HepG2 (cell line): ENCODE data around the gene MB21D2.

Experiments used
- CEBPB ChIP-seq: IDR thresholded peaks from 2 replicates; pipeline ENCODE4 v1.6.1; 2011; ENCODE audit warnings: low read depth, low read length, improper control_type of control experiment, borderline replicate concordance
- CREM ChIP-seq, 2 experiments: sonication (generic) in 1 of 2; formaldehyde crosslinking in 1 of 2; IDR thresholded peaks; 2 replicates each; pipeline versions ENCODE4 v1.4.0 to v1.6.1; 2016 to 2020; ENCODE audit warnings: antibody characterized with exemption in 1 of 2, mild to moderate bottlenecking in 1 of 2, missing genetic modification reagents in 1 of 2
- HNRNPH1 ChIP-seq: fragments of 200-400 bp; formaldehyde crosslinking; optimal IDR thresholded peaks from 2 replicates; pipeline ENCODE3; 2017; ENCODE audit warnings: mild to moderate bottlenecking, low read depth, low read length
- HNRNPK ChIP-seq: fragments of 200-400 bp; formaldehyde crosslinking; IDR thresholded peaks from 2 replicates; pipeline ENCODE4 v1.6.1; 2018; ENCODE audit warnings: low read length, low read depth, moderate library complexity, mild to moderate bottlenecking; ENCODE audit not compliant: poor library complexity, severe bottlenecking
- MXI1 ChIP-seq: IDR thresholded peaks from 3 replicates; pipeline ENCODE4 v1.6.1; 2012; ENCODE audit warnings: low read depth, low read length, inconsistent platforms, borderline replicate concordance
- ZNF207 ChIP-seq: fragments of 450-650 bp; IDR thresholded peaks from 2 replicates; pipeline ENCODE4 v1.6.1; 2016; ENCODE audit warnings: antibody characterized with exemption, borderline replicate concordance
- ZNF547 ChIP-seq: sonication (generic); formaldehyde crosslinking; IDR thresholded peaks from 2 replicates; pipeline ENCODE4 v1.5.1; 2020; ENCODE audit warnings: mild to moderate bottlenecking, missing genetic modification reagents
- TF ChIP-seq, protein P1 (sequence below): sonication (generic); formaldehyde crosslinking; IDR thresholded peaks from 2 replicates; pipeline ENCODE4 v1.4.0; 2020; ENCODE audit warnings: mild to moderate bottlenecking, missing genetic modification reagents
- TF ChIP-seq, protein P2 (sequence below): IDR thresholded peaks from 2 replicates; pipeline ENCODE4 v1.6.1; 2016; ENCODE audit warnings: low read depth, control low read depth
- TF ChIP-seq, protein P3 (sequence below): sonication (generic); formaldehyde crosslinking; conservative IDR thresholded peaks from 2 replicates; pipeline ENCODE4 v1.4.0; 2020; ENCODE audit warnings: missing genetic modification reagents

DNA sequence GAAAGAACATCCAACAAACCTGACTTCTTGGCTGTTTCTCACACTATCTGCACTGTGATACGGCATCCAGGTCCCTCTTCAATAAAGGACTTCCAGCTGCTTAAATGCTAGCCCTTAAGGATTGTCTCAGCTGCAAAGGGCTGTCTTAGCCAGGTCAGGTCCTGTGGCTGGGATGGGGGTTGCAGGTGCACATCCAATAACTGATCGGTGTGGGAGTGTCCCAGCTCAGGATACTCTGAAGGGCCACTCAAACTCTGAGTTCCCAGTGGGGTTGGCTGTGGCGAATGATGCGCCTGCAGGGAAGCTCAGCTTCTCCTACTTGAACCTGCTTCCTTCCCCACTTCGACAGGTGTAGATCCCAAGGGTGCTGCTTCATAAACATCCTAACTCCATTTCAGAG lies 115.7 kb downstream of the MB21D2 start:
- TF ChIP-seq, protein P1, sequence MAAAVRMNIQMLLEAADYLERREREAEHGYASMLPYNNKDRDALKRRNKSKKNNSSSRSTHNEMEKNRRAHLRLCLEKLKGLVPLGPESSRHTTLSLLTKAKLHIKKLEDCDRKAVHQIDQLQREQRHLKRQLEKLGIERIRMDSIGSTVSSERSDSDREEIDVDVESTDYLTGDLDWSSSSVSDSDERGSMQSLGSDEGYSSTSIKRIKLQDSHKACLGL (CRISPR knock-in tag) = no peak
- TF ChIP-seq, protein P2, sequence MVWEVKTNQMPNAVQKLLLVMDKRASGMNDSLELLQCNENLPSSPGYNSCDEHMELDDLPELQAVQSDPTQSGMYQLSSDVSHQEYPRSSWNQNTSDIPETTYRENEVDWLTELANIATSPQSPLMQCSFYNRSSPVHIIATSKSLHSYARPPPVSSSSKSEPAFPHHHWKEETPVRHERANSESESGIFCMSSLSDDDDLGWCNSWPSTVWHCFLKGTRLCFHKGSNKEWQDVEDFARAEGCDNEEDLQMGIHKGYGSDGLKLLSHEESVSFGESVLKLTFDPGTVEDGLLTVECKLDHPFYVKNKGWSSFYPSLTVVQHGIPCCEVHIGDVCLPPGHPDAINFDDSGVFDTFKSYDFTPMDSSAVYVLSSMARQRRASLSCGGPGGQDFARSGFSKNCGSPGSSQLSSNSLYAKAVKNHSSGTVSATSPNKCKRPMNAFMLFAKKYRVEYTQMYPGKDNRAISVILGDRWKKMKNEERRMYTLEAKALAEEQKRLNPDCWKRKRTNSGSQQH (CRISPR knock-in tag) = no peak
- TF ChIP-seq HNRNPK (no peak), CEBPB (no peak), ZNF207 (no peak), ZNF547 (CRISPR knock-in tag) (no peak), HNRNPH1 (no peak), MXI1 (no peak), CREM (IDR thresholded peaks at IDR 0.05) (no peak), CREM (CRISPR knock-in tag; IDR thresholded peaks at IDR 0.05) (no peak)
- TF ChIP-seq, protein P3, sequence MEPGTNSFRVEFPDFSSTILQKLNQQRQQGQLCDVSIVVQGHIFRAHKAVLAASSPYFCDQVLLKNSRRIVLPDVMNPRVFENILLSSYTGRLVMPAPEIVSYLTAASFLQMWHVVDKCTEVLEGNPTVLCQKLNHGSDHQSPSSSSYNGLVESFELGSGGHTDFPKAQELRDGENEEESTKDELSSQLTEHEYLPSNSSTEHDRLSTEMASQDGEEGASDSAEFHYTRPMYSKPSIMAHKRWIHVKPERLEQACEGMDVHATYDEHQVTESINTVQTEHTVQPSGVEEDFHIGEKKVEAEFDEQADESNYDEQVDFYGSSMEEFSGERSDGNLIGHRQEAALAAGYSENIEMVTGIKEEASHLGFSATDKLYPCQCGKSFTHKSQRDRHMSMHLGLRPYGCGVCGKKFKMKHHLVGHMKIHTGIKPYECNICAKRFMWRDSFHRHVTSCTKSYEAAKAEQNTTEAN = no peak
